SJSA1 (cell line): ENCODE data around the gene ARNT2. TPM values are rescaled to one million over a fixed set of nuclear protein-coding genes. Genes with fewer than 3 reads are reported as not detected.

ENCODE experiments used
- DNase-seq, 2 experiments: peaks; one replicate each; pipeline ENCODE4 v3.0.0-alpha.2; 2015 to 2020; ENCODE audit warnings: low spot score in 2 of 2, low read depth in 1 of 2
- H3K27ac ChIP-seq: fragments of 250-450 bp; sonication (Bioruptor Pico); 2 replicates; pipeline ENCODE4 v1.5.1; 2020; ENCODE audit warnings: mild to moderate bottlenecking, moderate library complexity
- H3K27me3 ChIP-seq: fragments of 250-450 bp; sonication (Bioruptor Pico); replicated peaks from 2 replicates; pipeline ENCODE4 v1.5.1; 2020; ENCODE audit warnings: mild to moderate bottlenecking, moderate library complexity
- H3K36me3 ChIP-seq: fragments of 250-450 bp; sonication (Bioruptor Pico); 2 replicates; pipeline ENCODE4 v1.5.1; 2020; ENCODE audit warnings: mild to moderate bottlenecking
- H3K4me1 ChIP-seq: fragments of 250-450 bp; sonication (Bioruptor Pico); replicated peaks from 2 replicates; pipeline ENCODE4 v1.6.1; 2021; ENCODE audit warnings: mild to moderate bottlenecking
- H3K4me3 ChIP-seq: fragments of 250-450 bp; sonication (Bioruptor Pico); 2 replicates; pipeline ENCODE4 v1.5.1; 2020; ENCODE audit warnings: mild to moderate bottlenecking
- H3K9me3 ChIP-seq: fragments of 250-450 bp; sonication (Bioruptor Pico); replicated peaks from 2 replicates; pipeline ENCODE4 v1.5.1; 2020; ENCODE audit warnings: mild to moderate bottlenecking
- total RNA-seq: library from RNA; depleted of rRNA; stranded (reverse); fragments of >200 nt; shearing (Covaris generic); gene quantifications from 2 replicates; pipeline ENCODE4 v1.2.3, GENCODE V29; 2014

ARNT2 gene
- total RNA-seq, 1 experiment from 2014 or later = 7.1 TPM

GRCh38 chr15:80547264-80547663, 143.1 kb downstream of the ARNT2 start:
- no peak overlapping the region for H3K27ac ChIP-seq
- H3K36me3 ChIP-seq = no peaks in the 10 kb centered on the region
- no peaks in the 10 kb centered on the region for H3K9me3 ChIP-seq
- no peak overlapping the region for H3K4me3 ChIP-seq
- no peaks in the 10 kb centered on the region for H3K27me3 ChIP-seq
- no peak for DNase-seq
- H3K4me1 ChIP-seq = peaks cover 36% of the 10 kb centered on the region

GRCh38 chr15:80549191-80549590, 145.0 kb downstream of the ARNT2 start:
- H3K27ac ChIP-seq = peak overlapping the region; percentile 94
- DNase-seq = peak in 1 of 2 experiments; percentile 64
- no peaks in the 10 kb centered on the region for H3K9me3 ChIP-seq
- peaks cover 36% of the 10 kb centered on the region for H3K4me1 ChIP-seq
- peaks cover 7% of the 10 kb centered on the region; the same call in 1 of the 2 replicates for H3K36me3 ChIP-seq
- no peak overlapping the region for H3K4me3 ChIP-seq
- no peaks in the 10 kb centered on the region for H3K27me3 ChIP-seq

- peak overlapping the region; percentile 94 for H3K27ac ChIP-seq
- no peak overlapping the region; the same call in 1 of the 2 replicates for H3K4me3 ChIP-seq
- no peaks in the 10 kb centered on the region for H3K27me3 ChIP-seq
- peaks cover 36% of the 10 kb centered on the region for H3K4me1 ChIP-seq
- H3K9me3 ChIP-seq = no peaks in the 10 kb centered on the region
- peaks cover 9% of the 10 kb centered on the region; the same call in 1 of the 2 replicates for H3K36me3 ChIP-seq
- DNase-seq = no peak
Measured at GRCh38 chr15:80549654-80550053, 145.5 kb downstream of the ARNT2 start.

GRCh38 chr15:80550219-80550907, 146.2 kb downstream of the ARNT2 start:
- H3K27me3 ChIP-seq = no peaks in the 10 kb centered on the region
- H3K27ac ChIP-seq = peak overlapping the region; percentile 94
- peak overlapping the region; percentile 5; the same call in 1 of the 2 replicates for H3K4me3 ChIP-seq
- peaks cover 15% of the 10 kb centered on the region for H3K36me3 ChIP-seq
- peak; percentile 72 to 89 for DNase-seq
- H3K9me3 ChIP-seq = no peaks in the 10 kb centered on the region
- peaks cover 36% of the 10 kb centered on the region for H3K4me1 ChIP-seq

GRCh38 chr15:80550908-80551260, 146.7 kb downstream of the ARNT2 start:
- H3K27ac ChIP-seq = peak overlapping the region; percentile 94
- no peaks in the 10 kb centered on the region for H3K9me3 ChIP-seq
- H3K36me3 ChIP-seq = peaks cover 15% of the 10 kb centered on the region
- DNase-seq = no peak
- H3K27me3 ChIP-seq = no peaks in the 10 kb centered on the region
- no peak overlapping the region for H3K4me3 ChIP-seq
- peaks cover 36% of the 10 kb centered on the region for H3K4me1 ChIP-seq

GRCh38 chr15:80551348-80551747, 147.2 kb downstream of the ARNT2 start:
- H3K4me3 ChIP-seq = no peak overlapping the region
- no peak for DNase-seq
- H3K36me3 ChIP-seq = peaks cover 15% of the 10 kb centered on the region
- peak overlapping the region; percentile 94 for H3K27ac ChIP-seq
- peaks cover 36% of the 10 kb centered on the region for H3K4me1 ChIP-seq
- H3K9me3 ChIP-seq = no peaks in the 10 kb centered on the region
- H3K27me3 ChIP-seq = no peaks in the 10 kb centered on the region

GRCh38 chr15:80554560-80554959, 150.4 kb downstream of the ARNT2 start:
- no peak overlapping the region for H3K27ac ChIP-seq

GRCh38 chr15:80556694-80557367, 152.6 kb downstream of the ARNT2 start:
- Histone ChIP-seq H3K27me3 (no peaks in the 10 kb centered on the region), H3K9me3 (no peaks in the 10 kb centered on the region), H3K4me3 (no peak overlapping the region), H3K27ac (no peak overlapping the region), H3K4me1 (peaks cover 1% of the 10 kb centered on the region), H3K36me3 (peaks cover 15% of the 10 kb centered on the region)
- no peak for DNase-seq

More at GRCh38 chr15:80554560-80554959, 150.4 kb downstream of the ARNT2 start:
- Histone ChIP-seq H3K4me3 (no peak overlapping the region), H3K36me3 (peaks cover 15% of the 10 kb centered on the region), H3K27me3 (no peaks in the 10 kb centered on the region), H3K4me1 (peaks cover 24% of the 10 kb centered on the region), H3K9me3 (no peaks in the 10 kb centered on the region)
- DNase-seq = no peak

- Histone ChIP-seq H3K27me3 (no peaks in the 10 kb centered on the region), H3K9me3 (no peaks in the 10 kb centered on the region), H3K36me3 (peaks cover 13% of the 10 kb centered on the region)
Measured at GRCh38 chr15:80557441-80558234, 153.5 kb downstream of the ARNT2 start.

GRCh38 chr15:80558631-80559319, 154.6 kb downstream of the ARNT2 start:
- Histone ChIP-seq H3K4me1 (no peaks in the 10 kb centered on the region), H3K4me3 (no peak overlapping the region), H3K27ac (no peak overlapping the region), H3K27me3 (no peaks in the 10 kb centered on the region), H3K9me3 (no peaks in the 10 kb centered on the region), H3K36me3 (peaks cover 15% of the 10 kb centered on the region)
- DNase-seq = no peak

More at GRCh38 chr15:80557441-80558234, 153.5 kb downstream of the ARNT2 start:
- no peak for DNase-seq
- H3K4me1 ChIP-seq = no peaks in the 10 kb centered on the region
- no peak overlapping the region for H3K4me3 ChIP-seq
- no peak overlapping the region for H3K27ac ChIP-seq

GRCh38 chr15:80559320-80559693, 155.1 kb downstream of the ARNT2 start:
- H3K4me3 ChIP-seq = no peak overlapping the region
- H3K36me3 ChIP-seq = peaks cover 14% of the 10 kb centered on the region
- no peaks in the 10 kb centered on the region for H3K9me3 ChIP-seq
- DNase-seq = no peak
- no peak overlapping the region for H3K27ac ChIP-seq
- H3K27me3 ChIP-seq = no peaks in the 10 kb centered on the region
- no peaks in the 10 kb centered on the region for H3K4me1 ChIP-seq

GRCh38 chr15:80559761-80560160, 155.6 kb downstream of the ARNT2 start:
- no peak for DNase-seq
- no peaks in the 10 kb centered on the region for H3K9me3 ChIP-seq
- no peaks in the 10 kb centered on the region for H3K4me1 ChIP-seq
- peaks cover 11% of the 10 kb centered on the region for H3K36me3 ChIP-seq
- no peaks in the 10 kb centered on the region for H3K27me3 ChIP-seq
- H3K4me3 ChIP-seq = no peak overlapping the region
- H3K27ac ChIP-seq = no peak overlapping the region

- H3K4me1 ChIP-seq = peaks cover 3% of the 10 kb centered on the region
- H3K4me3 ChIP-seq = no peak overlapping the region
- no peaks in the 10 kb centered on the region for H3K9me3 ChIP-seq
- no peaks in the 10 kb centered on the region for H3K27me3 ChIP-seq
- H3K27ac ChIP-seq = no peak overlapping the region
- DNase-seq = peak in 1 of 2 experiments; percentile 32
- peaks cover 7% of the 10 kb centered on the region; the same call in 1 of the 2 replicates for H3K36me3 ChIP-seq
Measured at GRCh38 chr15:80560601-80561400, 156.6 kb downstream of the ARNT2 start.
